GM12878 (cell line): ENCODE results near the gene SLC12A7.

Experiments used
- CTCF ChIP-seq, 3 experiments: IDR thresholded peaks in 2 of 3; conservative IDR thresholded peaks in 1 of 3; 2 replicates each; pipeline ENCODE4 v1.5.1; 2011; ENCODE audit warnings: low read depth in 3 of 3, low read length in 3 of 3, mild to moderate bottlenecking in 3 of 3, control low read depth in 2 of 3, moderate library complexity in 2 of 3, inconsistent platforms in 1 of 3, mixed read lengths in 1 of 3; ENCODE audit not compliant: control insufficient read depth in 2 of 3, insufficient read depth in 1 of 3; ENCODE audit errors: extremely low read depth in 1 of 3
- POLR2A ChIP-seq: IDR thresholded peaks from 2 replicates; pipeline ENCODE4 v1.6.1; 2011; ENCODE audit warnings: low read depth, mild to moderate bottlenecking, low read length
- TAF1 ChIP-seq: IDR thresholded peaks from 2 replicates; pipeline ENCODE4 v1.6.1; 2011; ENCODE audit warnings: mild to moderate bottlenecking, low read depth, low read length, borderline replicate concordance
- ZNF687 ChIP-seq: fragments of 450-650 bp; IDR thresholded peaks from 2 replicates; pipeline ENCODE4 v1.6.1; 2017; ENCODE audit warnings: mild to moderate bottlenecking, moderate library complexity

GRCh38 chr5:1016036-1016435 is 95.8 kb downstream of the SLC12A7 start:
- TF ChIP-seq POLR2A (no peak), ZNF687 (no peak), TAF1 (no peak), CTCF (IDR thresholded peaks at IDR 0.05 in 2 of 3, conservative IDR thresholded peaks at IDR 0.05 in 1 of 3; ENCODE audit: control insufficient read depth in 2 of 3, extremely low read depth in 1 of 3, insufficient read depth in 1 of 3, low read depth in 3 of 3, low read length in 3 of 3) (no peak)
